ENCODE results near the gene OVAAL.
"Not testable (repeated sequence)": the region's sequence is repeated elsewhere in the genome, so short reads cannot be mapped to it uniquely, and the experiment has no call there.

Gene OVAAL

DNA sequence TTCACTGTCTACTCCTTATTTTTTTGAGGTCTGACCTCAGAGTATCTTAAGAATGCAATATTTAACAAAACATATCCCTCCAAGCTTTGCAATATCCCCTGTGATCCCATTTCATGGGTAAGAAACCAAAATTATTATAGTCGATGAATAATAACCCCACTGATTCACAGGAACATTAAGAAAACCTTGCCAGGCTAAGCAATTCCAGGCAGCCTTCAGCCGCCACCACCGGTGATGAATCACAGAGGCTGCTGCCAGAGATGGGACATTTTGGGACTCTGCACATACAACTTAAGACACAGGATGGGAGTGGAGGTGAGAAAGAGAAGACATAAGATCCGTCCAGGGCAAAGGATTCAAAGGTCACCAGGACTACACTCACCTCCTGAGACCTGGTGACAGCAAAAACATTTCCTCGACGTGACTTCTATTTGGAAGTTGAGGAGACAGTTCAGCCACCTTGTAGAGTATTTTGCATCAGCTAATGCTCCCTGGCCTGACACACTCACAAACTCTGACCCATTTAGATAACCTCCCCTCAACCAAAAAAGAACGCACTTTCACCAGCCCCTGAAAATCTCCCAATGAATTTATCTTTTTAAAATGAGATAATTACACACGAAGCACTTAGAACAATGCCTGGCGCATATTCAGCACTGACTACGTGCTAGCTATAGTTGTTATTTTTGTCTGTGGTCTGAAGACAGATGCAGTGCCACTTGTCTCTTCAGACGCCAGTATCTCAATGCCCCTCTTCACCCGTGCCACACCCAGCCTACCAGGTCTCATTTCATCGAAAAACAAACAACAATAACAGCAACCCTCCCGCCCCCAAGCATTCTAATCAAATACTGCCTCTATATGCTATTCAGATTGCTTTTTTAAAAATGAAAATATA, 17.8 kb upstream of the OVAAL start:
- no peak for DNase-seq (ENCODE audit: low spot score)

DNA sequence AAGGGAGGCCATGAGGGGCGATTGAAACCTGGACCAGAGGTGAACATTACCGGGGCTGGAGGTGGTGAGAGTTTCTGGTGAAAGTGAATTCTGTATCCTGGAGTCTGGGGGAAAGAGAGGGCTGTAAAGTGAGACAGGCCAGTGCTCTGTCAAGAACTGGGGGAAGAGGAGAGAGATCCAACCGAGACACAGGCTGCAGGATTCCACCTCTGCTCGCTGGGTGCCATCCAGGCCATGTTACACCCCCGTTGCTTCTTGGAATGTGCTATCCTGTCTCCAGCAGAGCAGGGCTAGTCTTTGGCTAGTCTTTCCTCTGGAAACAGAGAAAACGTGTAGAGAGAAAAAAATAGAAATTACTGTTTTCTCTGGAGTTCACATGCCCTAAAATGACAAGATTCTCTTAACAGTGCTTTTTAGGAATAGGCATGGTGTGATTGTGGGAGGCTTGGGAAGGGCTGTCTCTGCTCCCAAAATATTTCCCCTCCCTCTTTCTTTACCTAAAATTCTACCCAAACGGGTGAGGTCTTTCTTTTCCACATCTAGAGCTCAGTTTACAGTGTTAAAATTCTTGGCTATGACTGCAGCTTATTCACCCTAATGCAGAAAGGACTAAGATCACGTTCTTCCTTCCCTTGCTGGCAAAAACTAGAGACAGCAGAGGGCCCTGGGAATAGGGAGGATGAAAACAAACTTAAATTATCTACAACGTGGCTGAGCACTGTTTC, 16.5 kb upstream of the OVAAL start:
- no peak for DNase-seq (ENCODE audit: low spot score)

DNA sequence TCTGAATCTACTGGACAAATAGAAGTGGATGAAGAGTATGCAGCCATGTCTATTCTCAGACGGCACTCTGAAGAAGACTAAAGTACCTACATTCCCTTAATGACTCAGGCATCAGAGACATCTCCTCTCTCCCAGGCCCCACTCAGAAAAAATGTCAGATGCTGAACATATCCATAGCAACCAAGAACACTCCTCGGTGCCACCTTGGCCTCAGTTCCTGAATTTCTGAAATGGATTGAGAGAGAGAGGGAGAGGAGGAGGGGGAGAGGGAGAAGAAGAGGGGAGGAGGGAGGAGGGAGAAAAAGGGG, 16.0 kb upstream of the OVAAL start:
- no peak for DNase-seq (ENCODE audit: low spot score)

DNA sequence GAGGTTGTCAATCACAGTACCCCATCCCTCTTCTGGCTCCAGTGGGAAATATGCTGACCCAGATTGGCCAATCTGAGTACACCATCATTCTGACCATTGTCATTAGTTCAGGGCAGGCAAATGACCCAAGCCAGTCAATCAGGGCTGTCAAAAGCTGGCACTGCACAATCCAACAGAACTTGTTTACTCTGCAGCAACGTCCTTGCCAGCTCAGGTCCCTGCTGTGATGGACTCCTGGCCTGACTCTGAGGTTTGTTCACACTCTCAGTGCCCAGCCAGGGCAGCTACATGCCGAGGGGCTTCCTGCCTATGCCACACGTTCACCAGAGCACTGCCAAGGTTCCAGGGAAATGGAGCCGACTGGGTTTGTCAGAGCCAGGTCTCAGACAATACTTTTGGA, 14.7 kb upstream of the OVAAL start:
- DNase-seq (ENCODE audit: low spot score) = no peak

DNA sequence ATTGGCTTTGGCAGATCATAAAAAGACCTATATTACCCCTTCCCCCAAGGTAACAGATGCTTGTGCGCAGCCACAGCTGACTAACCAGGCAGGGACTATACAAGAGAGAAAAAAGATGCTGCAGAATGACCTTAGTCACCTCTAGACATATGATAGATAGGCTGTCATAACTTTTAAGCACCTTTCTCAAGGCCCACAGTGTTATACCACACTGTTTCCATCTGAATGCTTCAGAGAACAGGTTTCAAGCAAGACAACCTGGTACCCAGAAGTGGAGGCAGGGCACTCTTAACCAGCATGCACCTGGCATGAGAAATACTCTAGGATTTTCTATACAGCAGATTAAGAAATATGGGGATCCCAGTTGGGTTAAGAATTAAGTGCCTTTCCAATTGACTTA, 12.8 kb upstream of the OVAAL start:
- no peak for DNase-seq (ENCODE audit: low spot score)

DNA sequence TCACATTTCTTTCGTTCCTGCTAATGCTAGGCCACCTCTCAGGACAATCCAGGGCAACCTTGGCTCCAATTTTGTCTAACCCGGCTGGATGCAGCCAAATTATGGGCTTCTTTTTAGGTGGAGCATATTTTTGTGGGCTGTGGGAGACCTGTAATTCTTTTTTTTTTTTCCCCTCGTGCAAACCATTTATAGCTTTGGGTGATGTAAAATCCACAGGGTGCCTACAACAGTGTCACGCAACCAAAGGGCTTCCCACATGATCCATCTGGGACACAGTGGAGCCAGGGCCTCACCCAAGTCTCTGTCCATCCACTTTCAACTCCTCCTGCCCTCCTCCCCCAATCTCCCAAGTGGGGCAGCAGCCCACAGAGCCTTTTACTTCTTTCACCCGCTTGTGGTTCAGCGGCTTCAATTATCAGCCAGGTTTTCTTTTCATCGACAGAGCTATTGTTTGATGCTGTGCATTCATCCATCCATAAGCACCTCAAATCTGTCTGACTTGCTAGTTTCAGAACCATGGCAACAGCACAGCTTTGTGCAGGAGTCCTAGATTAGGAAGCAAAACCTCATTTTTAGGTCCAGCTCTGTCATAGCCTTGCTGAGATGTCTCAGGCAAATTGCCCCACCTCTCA, 10.0 kb upstream of the OVAAL start:
- no peak for DNase-seq (ENCODE audit: low spot score)

DNA sequence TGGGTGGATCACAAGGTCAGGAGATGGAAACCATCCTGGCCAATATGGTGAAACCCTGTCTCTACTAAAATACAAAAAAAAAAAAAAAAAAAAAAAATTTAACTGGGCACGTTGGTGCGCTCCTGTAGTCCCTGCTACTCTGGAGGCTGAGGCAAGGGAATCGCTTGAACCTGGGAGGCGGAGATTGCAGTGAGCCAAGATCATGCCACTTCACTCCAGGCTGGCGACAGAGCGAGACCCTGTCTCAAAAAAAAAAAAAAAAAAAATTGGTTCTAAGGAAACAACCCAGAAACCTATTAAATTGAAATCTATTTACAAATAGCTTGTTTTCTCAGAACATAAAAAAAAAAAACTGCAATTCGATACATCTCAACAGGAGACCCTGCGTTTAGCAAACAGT, 9.0 kb upstream of the OVAAL start:
- not testable (repeated sequence) for DNase-seq (ENCODE audit: low spot score)

DNA sequence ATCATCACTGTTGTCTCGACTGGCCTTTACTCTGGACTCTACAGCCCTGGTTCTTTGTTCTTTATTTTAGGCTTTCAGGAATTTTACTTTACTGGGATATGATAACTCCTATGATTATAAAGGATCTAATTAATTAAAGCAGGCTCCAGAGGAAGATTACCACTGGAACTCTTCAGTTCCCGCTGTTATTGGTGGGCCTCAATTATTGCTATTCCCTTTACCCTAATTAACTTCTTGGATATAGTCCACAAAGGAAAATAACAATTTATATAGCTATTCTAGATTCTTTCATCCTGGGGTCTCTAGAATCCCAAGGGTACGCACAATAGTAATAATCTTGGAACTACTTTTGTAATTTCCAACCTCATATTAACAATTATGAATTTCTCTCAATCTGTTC, 8.5 kb upstream of the OVAAL start:
- DNase-seq (ENCODE audit: low spot score) = no peak

DNA sequence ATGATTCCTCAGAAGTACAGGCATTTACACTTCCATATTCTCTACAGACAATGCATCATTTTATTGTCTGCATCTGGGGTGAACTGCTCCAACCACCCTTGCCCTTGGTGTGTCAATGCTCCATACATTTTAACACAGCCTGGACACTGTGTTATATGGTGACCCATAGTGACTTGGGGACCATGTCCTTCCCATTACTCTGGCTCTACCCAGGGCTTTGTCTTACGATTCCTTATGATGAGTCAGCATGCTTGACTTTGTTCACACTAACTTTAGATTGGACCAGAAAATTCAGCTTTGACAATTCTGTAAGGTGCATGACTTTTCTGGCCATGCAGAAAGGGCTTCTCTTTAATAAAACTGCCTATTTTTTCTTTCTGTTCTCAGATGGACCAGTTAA, 6.8 kb upstream of the OVAAL start:
- no peak for DNase-seq (ENCODE audit: low spot score)

DNA sequence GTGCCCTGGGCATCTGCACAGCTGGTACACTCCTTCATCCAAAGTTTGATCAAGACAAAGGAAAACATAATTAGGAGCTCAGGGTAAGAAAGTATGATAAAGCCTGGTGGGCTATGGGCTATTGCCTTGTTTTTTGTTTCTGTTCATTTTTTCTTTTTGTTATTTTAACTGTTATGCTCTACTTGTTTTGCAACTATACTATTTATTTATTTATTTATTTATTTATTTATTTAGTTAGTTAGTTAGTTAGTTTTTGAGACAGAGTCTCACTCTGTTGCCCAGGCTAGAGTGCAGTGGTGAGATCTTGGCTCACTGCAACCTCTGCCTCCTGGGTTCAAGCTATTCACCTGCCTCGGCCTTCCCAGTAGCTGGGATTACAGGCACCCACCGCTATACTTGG, 5.7 kb upstream of the OVAAL start:
- not testable (repeated sequence) for DNase-seq (ENCODE audit: low spot score)

DNA sequence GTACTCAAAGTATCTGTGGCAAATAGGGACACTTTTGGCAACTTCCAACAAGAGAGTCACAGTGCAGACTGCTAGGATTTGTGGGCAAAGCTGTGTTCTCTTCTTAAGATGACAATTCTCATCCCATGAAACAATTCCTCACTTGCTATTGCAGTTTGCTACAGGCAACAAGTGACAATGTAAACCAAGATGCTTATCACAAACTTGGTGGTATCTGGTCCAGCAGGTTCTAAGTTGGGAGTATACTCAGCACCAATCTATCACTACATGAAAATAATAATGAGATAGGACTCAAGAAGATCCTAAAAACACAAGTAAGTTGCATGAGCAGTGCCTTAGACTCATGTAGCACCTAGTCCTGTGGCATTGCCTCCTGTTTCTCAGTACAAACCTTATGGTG, 3.4 kb upstream of the OVAAL start:
- DNase-seq (ENCODE audit: low spot score) = no peak

DNA sequence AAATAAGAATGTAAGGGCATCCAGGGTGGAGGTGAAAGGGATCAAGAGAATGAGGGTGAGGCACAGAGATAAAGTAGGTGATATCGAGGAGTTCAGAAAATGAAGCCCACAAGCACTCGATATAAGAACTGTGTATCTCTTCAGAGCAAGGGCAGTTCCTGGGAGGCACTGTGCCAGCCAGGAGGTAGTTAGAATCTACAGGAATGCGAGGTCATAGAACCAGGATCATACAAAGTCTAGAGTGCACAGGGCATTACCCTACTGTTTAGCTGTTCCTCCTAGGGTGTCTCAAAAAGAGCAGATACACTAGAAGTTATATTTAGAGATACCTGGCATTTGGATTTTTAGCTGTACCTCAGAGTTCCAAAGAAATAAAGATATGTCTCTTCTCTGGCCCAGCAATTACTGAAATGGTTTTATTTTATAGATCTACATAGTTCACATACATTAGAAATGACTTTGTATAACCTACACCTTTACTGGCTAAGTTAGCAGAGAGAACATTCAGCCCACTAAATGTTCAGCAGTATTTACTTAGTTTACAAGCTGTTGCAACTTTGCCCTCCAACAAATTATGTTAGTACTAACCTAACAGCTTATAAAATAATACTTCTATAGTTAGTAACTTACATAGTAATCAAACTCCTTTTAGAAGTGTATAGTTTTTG, 1.6 kb downstream of the OVAAL start:
- DNase-seq (ENCODE audit: low spot score) = no peak

DNA sequence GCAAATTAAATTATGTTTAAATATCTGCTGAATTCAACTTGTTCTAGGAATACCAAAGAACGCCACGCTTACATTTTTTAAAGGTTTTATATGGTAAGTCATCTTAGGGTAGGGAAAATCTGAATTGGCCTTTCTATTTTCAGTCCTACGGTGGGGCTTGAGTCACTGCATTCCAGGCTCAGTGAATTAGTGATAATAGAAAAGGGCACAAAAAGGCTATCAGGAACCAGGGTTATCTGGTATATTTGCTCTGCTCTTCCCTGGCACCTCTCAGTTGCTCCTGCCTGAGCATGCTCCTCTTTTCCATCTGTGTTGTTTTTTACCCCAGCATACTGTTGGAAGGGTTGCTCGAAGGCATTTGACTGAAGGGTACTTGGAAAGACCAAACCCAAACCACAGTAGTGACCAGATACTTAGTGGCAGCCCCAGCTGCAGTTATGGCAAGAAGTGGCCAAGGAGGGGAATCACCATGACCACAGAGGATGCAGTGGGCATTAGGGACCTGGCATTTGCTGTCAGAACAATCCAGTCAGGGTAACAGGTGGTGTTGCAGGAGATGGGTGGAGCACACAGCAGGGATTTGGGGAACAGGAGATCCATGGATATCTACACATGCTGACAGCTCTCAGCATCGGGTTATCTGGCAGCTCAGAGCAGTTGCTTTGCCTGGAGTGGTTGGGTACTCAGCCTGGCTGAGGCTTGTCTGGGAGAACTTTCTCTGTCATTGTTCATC, 2.3 kb downstream of the OVAAL start:
- DNase-seq (ENCODE audit: low spot score) = no peak

DNA sequence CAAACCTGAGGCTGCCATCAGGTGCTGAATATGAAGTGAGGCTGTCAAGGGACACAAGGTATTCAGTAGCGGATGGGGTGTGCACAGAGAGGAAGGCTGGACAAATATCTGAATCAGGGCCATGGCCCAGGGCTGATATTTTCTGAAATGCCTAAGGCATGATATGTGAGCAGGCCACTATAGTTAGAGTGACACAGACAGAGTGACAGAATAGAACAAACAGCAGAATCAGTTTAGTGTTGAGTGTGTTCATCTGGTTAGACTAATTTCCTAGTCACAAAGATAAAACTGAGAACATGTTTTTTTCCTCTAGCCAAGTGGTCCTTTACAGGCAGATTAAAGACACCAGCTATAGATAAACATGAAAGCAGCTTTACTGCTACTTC, 3.9 kb downstream of the OVAAL start:
- no peak for DNase-seq (ENCODE audit: low spot score)

DNA sequence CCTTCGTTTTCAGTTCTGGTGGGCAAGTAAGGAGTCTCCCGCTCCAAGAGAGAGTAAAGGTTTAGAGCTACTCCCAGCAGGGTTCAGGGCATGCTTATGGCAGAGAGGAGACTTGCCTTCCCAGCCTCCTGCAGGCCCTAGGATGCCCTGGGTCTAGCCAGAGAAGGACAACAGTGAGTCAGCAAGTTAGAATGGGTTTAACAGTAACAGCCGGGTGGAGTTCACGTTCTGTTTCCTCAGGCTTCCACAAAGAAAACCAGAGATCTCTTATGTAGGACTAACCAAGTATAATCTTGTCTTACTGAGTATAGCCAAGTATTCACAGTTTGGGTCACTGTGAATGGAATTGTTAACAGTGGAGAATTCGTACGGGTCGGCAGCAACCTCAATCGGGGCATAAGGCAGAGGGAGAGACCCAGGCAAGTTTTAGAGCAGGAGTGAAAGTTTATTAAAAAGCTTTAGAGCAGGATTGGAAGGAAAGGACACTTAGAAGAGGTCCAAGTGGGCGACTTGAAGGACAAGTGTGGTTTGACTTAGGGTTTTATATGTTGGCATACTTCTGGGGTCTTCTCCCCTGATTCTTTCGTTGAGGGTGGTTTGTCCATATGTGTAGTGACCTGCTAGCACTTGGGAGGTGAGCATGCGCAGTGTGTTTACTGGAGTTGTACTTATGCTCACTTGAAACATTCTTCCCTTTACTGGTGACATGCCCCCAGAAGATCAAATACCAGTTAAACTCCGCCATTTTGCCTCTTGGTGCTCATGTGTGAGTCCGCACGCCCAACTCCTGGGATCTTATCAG, 4.5 kb downstream of the OVAAL start:
- no peak for DNase-seq (ENCODE audit: low spot score)

DNA sequence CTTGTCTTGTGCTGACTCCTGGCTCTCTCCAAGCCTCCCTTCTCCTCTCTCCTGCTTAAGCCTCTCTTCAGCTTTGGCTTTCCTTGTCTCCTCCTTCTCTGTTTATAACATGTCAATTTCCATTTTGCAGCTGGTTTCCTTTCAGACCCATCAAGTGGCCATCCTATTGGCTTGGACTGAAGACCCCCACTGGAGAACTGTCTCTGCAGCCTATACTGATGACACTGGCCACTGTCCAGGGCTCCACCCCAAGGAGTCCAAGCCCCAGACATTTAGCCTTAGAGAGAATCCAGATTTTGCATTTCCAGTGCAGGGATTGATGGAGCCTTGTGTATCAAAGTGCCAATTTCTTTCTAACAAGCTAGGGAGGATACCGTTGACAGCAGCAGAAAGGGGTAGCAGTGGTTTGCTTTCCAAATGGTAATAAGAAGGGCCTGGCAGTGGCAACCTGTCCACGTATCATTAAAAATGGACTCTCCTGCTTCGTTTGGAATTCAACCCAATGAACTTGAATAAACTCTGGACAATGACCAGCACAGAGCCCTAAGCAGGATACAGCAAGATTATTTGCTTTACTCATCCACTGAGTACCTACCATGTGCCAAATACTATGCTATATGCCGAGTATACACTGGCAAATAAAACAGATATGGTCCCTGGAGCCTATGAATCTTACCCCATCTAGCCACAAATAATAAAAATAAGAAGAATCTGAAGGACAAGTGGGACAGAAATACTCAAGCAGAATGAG, 6.5 kb downstream of the OVAAL start:
- no peak for DNase-seq (ENCODE audit: low spot score)

DNA sequence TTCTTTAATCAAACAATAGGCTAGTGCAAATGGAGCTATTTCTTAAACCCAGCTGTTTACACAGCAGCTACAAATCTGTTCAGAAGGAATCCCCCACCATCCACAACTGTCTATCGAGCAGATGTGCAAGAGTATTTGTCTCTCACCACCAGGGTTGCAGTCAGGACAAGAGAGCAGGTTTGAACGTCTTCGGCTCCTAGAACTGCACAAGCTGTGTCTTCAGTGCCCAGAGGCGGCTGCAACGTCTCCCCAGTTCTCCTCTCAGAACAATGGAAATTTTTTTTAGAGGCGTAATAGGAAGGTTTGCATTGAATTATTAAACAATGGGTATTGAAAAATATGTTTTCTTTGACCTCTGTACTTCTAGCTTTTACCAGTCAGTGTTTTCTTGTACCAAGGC, 7.3 kb downstream of the OVAAL start:
- DNase-seq (ENCODE audit: low spot score) = no peak

DNA sequence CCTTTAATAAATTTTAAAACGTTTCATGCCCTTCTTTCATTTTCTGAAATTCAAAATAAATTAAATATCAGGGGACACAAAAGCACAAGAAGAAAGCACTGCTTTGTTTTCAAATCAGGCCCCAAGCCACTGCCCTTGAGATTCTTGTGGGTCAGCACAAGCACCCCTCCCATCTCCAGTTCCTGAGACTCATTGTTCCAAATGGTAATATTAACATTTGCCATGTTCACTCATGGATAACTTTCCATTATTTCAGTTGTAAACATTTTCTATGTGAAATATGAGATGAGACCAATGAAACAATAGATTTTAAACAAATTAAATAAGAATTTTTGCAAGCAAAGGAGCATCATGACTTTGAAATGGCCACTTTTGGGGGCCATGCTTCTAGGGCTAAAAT, 7.7 kb downstream of the OVAAL start:
- no peak for DNase-seq (ENCODE audit: low spot score)

DNA sequence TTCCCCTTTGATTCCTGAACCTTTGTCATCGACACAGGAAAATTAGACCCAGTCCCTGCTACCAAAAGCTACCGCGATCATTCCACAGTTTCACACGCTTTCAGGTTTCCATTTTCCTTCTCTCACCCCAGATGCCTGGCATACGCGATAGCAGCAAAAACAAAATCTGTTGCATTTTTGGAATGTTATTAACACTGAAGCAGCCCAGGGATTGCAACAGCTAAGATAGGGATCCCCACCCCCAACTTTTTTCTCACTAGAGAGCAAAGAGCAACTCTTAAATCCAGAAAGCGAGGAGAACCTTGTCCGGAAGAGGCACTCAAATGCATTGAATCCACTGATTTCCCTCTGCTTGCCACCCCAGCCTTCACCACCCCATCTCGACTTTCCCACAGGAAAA, 8.9 kb downstream of the OVAAL start:
- DNase-seq (ENCODE audit: low spot score) = no peak

DNA sequence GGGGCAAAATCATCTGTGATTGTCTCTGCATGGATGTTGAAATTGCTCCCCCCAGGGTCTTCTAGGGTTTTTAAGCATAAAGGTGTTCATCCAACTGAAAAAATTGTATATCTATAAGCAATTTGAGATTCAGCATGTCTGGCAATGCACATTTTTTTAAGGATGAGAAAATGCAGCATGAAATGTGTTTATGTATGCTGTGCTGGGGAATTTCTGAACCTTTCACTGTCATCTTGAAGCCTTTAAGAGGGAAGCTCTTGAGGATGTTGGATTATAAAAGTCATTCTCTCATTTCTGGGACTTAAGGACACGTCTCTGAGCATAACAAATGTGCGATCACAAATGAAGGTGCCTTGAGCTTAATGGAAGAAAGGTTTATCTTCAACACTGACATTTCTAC, 9.4 kb downstream of the OVAAL start:
- no peak for DNase-seq (ENCODE audit: low spot score)

Measured in RKO (cell line).